HL-60 (cell line): ENCODE data around the gene PTPA.

ENCODE experiments used
- GABPA ChIP-seq: IDR thresholded peaks from 2 replicates; pipeline ENCODE4 v1.6.1; 2012; ENCODE audit warnings: low read depth
- POLR2AphosphoS5 ChIP-seq: IDR thresholded peaks from 2 replicates; pipeline ENCODE4 v1.6.1; 2012; ENCODE audit warnings: low read depth
- SPI1 ChIP-seq: IDR thresholded peaks from 2 replicates; pipeline ENCODE4 v1.6.1; 2012; ENCODE audit warnings: low read depth, mild to moderate bottlenecking, borderline replicate concordance
- TF ChIP-seq, protein P1 (sequence below): IDR thresholded peaks from 2 replicates; pipeline ENCODE4 v1.6.1; 2012; ENCODE audit warnings: low read depth; ENCODE audit not compliant: insufficient replicate concordance
- TF ChIP-seq, protein P2 (sequence below): IDR thresholded peaks from one replicate; pipeline ENCODE4 v1.5.1; 2011; ENCODE audit warnings: low read length, control low read depth, inconsistent platforms; ENCODE audit not compliant: insufficient read depth

DNA sequence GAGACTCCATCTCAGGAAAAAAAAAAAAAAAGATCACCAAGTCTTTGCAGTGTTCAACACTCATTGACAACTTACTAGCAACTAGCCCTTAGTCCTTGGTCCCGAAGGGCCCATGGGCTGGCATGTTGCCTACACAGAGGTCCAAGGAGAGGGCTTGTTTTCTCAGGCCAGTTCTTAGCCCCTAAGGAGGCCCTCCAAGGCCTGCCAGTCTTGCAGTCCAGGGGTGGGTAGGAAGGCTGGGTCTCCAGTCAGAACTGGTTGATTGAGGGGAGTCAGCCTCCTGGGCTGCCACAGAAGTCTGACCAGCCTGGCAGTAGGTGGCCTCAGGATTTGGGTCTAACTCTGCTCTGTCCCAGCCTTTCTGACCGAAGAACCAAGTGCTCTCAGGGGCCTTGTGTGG lies 34.1 kb downstream of the PTPA start:
- TF ChIP-seq, protein P1, sequence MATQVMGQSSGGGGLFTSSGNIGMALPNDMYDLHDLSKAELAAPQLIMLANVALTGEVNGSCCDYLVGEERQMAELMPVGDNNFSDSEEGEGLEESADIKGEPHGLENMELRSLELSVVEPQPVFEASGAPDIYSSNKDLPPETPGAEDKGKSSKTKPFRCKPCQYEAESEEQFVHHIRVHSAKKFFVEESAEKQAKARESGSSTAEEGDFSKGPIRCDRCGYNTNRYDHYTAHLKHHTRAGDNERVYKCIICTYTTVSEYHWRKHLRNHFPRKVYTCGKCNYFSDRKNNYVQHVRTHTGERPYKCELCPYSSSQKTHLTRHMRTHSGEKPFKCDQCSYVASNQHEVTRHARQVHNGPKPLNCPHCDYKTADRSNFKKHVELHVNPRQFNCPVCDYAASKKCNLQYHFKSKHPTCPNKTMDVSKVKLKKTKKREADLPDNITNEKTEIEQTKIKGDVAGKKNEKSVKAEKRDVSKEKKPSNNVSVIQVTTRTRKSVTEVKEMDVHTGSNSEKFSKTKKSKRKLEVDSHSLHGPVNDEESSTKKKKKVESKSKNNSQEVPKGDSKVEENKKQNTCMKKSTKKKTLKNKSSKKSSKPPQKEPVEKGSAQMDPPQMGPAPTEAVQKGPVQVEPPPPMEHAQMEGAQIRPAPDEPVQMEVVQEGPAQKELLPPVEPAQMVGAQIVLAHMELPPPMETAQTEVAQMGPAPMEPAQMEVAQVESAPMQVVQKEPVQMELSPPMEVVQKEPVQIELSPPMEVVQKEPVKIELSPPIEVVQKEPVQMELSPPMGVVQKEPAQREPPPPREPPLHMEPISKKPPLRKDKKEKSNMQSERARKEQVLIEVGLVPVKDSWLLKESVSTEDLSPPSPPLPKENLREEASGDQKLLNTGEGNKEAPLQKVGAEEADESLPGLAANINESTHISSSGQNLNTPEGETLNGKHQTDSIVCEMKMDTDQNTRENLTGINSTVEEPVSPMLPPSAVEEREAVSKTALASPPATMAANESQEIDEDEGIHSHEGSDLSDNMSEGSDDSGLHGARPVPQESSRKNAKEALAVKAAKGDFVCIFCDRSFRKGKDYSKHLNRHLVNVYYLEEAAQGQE = no peak
- TF ChIP-seq POLR2AphosphoS5 (no peak), GABPA (no peak), SPI1 (no peak)
- TF ChIP-seq, protein P2, sequence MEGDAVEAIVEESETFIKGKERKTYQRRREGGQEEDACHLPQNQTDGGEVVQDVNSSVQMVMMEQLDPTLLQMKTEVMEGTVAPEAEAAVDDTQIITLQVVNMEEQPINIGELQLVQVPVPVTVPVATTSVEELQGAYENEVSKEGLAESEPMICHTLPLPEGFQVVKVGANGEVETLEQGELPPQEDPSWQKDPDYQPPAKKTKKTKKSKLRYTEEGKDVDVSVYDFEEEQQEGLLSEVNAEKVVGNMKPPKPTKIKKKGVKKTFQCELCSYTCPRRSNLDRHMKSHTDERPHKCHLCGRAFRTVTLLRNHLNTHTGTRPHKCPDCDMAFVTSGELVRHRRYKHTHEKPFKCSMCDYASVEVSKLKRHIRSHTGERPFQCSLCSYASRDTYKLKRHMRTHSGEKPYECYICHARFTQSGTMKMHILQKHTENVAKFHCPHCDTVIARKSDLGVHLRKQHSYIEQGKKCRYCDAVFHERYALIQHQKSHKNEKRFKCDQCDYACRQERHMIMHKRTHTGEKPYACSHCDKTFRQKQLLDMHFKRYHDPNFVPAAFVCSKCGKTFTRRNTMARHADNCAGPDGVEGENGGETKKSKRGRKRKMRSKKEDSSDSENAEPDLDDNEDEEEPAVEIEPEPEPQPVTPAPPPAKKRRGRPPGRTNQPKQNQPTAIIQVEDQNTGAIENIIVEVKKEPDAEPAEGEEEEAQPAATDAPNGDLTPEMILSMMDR = no peak
